Cardiac muscle cell (in vitro differentiated cells and primary cell): ENCODE data around the gene PTPRQ. TPM values are rescaled to one million over a fixed set of nuclear protein-coding genes. Genes with fewer than 3 reads are reported as not detected.

Experiments used
- DNase-seq, 2 donors: peaks; one replicate each; pipeline versions ENCODE4 v3.0.0 to v3.0.0-alpha.2; 2010 to 2017; ENCODE audit warnings: low read depth in 1 of 2, low spot score in 1 of 2
- H3K27ac ChIP-seq: fragments of 200-600 bp; sonication (generic); 2 replicates; pipeline ENCODE4 v1.5.1; 2016
- H3K27me3 ChIP-seq: fragments of 200-600 bp; sonication (generic); 2 replicates; pipeline ENCODE4 v1.6.0; 2016; ENCODE audit warnings: control low read depth
- H3K36me3 ChIP-seq: fragments of 200-600 bp; sonication (generic); 2 replicates; pipeline ENCODE4 v1.5.1; 2016; ENCODE audit warnings: control low read depth
- H3K4me1 ChIP-seq: fragments of 200-600 bp; sonication (generic); 2 replicates; pipeline ENCODE4 v1.8.1; 2017; ENCODE audit warnings: low read depth, mild to moderate bottlenecking, mixed run types
- H3K4me3 ChIP-seq: fragments of 200-600 bp; sonication (generic); 2 replicates; pipeline ENCODE4 v1.5.1; 2016; ENCODE audit warnings: mild to moderate bottlenecking
- H3K9me3 ChIP-seq: fragments of 200-600 bp; sonication (generic); 2 replicates; pipeline ENCODE4 v1.5.1; 2017; ENCODE audit warnings: low read depth, mild to moderate bottlenecking, control low read depth
- polyA plus RNA-seq: library from polyadenylated mRNA; unstranded; fragments of >200 nt; fragmentation: Nextera tagmentation; extraction: Ambion mirVana; gene quantifications from 2 replicates; pipeline ENCODE4 v1.2.1, GENCODE V29; 2016
- total RNA-seq: library from RNA; depleted of rRNA; stranded (reverse); fragments of >200 nt; gene quantifications from 2 replicates; pipeline ENCODE4 v1.2.3, GENCODE V29; 2016
- TF ChIP-seq, protein P1 (sequence below): IDR thresholded peaks from 2 replicates; pipeline ENCODE4 v1.5.1; 2012; ENCODE audit warnings: low read depth, mild to moderate bottlenecking, low read length

The PTPRQ gene
- total and polyA plus RNA-seq, 2 experiments from 2014 or later, result 0.01 to 0.69 TPM

DNA sequence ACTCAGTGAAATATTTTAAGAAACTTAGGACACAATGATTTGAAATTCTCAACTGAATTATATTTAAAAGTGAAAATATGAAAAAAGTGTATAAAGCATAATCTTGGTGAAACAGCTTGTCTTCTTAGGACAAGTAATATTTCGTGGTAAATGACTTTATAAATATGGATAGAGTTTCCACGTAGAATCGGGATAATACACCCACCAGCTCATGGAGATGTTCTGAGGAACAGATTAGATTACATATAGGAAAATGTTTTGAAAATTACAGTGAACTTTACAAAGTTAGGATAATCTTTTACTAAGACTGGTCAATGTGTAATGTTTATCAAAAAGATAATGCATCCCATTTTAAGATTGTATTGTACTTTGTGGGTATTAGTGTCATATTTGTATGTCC, 237.8 kb downstream of the PTPRQ start:
- no peaks in the 10 kb centered on the region for H3K9me3 ChIP-seq
- H3K4me3 ChIP-seq, result no peak overlapping the region
- H3K27ac ChIP-seq, result no peak overlapping the region
- no peaks in the 10 kb centered on the region for H3K4me1 ChIP-seq
- no peaks in the 10 kb centered on the region for H3K36me3 ChIP-seq
- no peak for DNase-seq
- TF ChIP-seq, protein P1, sequence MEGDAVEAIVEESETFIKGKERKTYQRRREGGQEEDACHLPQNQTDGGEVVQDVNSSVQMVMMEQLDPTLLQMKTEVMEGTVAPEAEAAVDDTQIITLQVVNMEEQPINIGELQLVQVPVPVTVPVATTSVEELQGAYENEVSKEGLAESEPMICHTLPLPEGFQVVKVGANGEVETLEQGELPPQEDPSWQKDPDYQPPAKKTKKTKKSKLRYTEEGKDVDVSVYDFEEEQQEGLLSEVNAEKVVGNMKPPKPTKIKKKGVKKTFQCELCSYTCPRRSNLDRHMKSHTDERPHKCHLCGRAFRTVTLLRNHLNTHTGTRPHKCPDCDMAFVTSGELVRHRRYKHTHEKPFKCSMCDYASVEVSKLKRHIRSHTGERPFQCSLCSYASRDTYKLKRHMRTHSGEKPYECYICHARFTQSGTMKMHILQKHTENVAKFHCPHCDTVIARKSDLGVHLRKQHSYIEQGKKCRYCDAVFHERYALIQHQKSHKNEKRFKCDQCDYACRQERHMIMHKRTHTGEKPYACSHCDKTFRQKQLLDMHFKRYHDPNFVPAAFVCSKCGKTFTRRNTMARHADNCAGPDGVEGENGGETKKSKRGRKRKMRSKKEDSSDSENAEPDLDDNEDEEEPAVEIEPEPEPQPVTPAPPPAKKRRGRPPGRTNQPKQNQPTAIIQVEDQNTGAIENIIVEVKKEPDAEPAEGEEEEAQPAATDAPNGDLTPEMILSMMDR, result no peak
- H3K27me3 ChIP-seq, result no peaks in the 10 kb centered on the region

DNA sequence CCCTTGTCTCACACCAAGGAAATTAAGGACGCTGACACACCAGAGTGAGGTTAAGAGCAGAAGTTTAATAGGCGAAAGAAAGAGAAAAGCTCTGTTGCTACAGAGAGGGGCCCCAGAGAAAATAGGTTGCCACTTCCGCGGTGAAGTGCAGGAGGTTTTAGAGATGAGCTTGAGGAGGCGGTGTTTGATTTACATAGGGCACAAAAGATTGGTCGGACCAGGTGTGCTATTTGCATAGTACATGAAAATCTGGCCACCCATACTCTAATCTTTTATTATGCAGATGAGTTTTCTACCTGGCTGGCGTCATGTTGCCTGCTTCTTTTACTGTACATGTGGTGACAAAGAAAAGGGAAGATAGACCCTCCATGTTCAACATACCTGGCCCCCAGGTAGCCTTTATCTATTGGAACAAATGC, 240.1 kb downstream of the PTPRQ start:
- no peaks in the 10 kb centered on the region for H3K9me3 ChIP-seq
- no peaks in the 10 kb centered on the region for H3K36me3 ChIP-seq
- no peak overlapping the region for H3K27ac ChIP-seq
- TF ChIP-seq, protein P1, result no peak
- H3K4me1 ChIP-seq, result no peaks in the 10 kb centered on the region
- H3K4me3 ChIP-seq, result no peak overlapping the region
- peak in 1 of 2 donors; percentile 8 for DNase-seq
- no peaks in the 10 kb centered on the region for H3K27me3 ChIP-seq

DNA sequence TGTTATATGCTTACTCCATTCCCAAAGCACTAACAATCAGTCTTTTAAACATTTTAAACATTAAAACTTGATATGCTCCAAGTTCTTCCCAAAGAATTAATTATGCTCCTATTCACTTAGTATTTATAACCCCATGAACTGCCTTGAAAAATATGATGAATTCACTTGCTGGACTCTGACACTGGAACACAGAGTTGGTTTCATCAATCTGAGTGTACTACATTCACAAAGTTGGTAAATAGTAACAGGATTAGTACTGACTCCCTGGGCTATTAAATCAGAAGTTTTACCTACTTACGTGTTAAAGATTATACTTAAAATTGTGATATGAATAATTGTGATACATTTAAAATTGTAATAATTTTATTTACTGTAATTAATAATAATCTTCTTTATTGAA, 246.1 kb downstream of the PTPRQ start:
- Histone ChIP-seq H3K27me3 (no peaks in the 10 kb centered on the region), H3K9me3 (no peaks in the 10 kb centered on the region), H3K4me3 (no peak overlapping the region), H3K36me3 (no peaks in the 10 kb centered on the region), H3K4me1 (no peaks in the 10 kb centered on the region), H3K27ac (no peak overlapping the region)
- TF ChIP-seq, protein P1, result no peak
- no peak for DNase-seq

DNA sequence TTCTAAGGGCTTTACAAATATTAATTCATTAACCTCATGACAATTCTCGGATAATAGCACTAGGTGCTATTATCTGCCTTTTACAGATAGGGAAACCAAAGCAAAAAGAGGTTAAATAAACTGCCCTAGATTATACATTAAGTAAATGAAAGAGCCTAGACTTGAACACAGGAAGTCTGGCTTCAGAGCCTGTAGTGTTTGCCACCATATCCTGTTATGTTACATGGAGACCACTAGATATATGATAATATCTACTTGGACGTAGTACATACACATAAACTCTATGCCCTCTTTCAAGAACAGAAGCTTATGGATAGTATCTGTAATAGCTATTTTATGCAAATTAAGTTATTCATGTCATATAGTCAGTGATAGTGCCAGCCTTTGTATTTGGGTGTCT, 246.5 kb downstream of the PTPRQ start:
- TF ChIP-seq, protein P1, result no peak
- DNase-seq, result no peak
- Histone ChIP-seq H3K9me3 (no peaks in the 10 kb centered on the region), H3K4me3 (no peak overlapping the region), H3K4me1 (no peaks in the 10 kb centered on the region), H3K27me3 (no peaks in the 10 kb centered on the region), H3K36me3 (no peaks in the 10 kb centered on the region), H3K27ac (no peak overlapping the region)

DNA sequence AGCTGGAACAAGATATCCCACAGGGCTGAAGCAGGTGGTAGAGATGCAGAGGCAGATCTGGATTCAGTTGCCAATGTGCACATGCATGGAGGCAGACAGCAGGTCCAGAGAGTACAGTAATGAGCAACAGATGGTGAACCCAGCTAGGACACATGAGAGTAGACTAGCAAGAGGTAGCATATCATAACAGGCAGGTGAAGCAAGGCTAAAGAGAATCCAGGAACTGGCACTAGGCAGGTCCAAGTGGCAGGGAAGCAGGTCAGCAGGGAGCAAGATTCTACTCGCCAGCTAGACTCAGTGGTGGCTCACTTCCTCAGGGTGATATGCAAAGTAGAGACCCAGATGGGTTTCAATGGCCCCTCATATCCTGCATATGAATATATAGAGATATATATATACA, 248.1 kb downstream of the PTPRQ start:
- no peak overlapping the region for H3K27ac ChIP-seq
- H3K4me1 ChIP-seq, result no peaks in the 10 kb centered on the region
- no peak for DNase-seq
- no peaks in the 10 kb centered on the region for H3K27me3 ChIP-seq
- TF ChIP-seq, protein P1, result no peak
- no peaks in the 10 kb centered on the region for H3K9me3 ChIP-seq
- no peak overlapping the region for H3K4me3 ChIP-seq
- no peaks in the 10 kb centered on the region for H3K36me3 ChIP-seq
